Transverse colon (tissue), 4 donors: ENCODE measurements around the gene PHACTR3. TPM values are rescaled to one million over a fixed set of nuclear protein-coding genes. Genes with fewer than 3 reads are reported as not detected.

Source experiments
- DNase-seq: peaks from one replicate; pipeline ENCODE4 v3.0.0-alpha.2; 2019
- H3K27ac ChIP-seq, 4 donors: fragments of 200-600 bp; sonication (generic); 2 replicates each; pipeline ENCODE4 v1.5.1; 2016 to 2018; ENCODE audit warnings: inconsistent platforms in 4 of 4
- H3K27me3 ChIP-seq: fragments of 200-600 bp; sonication (generic); 2 replicates; pipeline ENCODE4 v1.5.1; 2017; ENCODE audit warnings: inconsistent platforms
- H3K36me3 ChIP-seq, 4 donors: fragments of 200-600 bp; sonication (generic); 2 replicates each; pipeline ENCODE4 v1.5.1; 2017 to 2019; ENCODE audit warnings: inconsistent platforms in 4 of 4
- H3K4me1 ChIP-seq, 4 donors: fragments of 200-600 bp; sonication (generic); 2 replicates each; pipeline ENCODE4 v1.5.1; 2017 to 2020; ENCODE audit warnings: inconsistent platforms in 4 of 4
- H3K4me3 ChIP-seq, 4 donors: fragments of 200-600 bp; sonication (generic); 1 replicate in 1 of 4; 2 replicates in 3 of 4; pipeline versions ENCODE4 v1.5.1 to v1.6.1; 2017 to 2019; ENCODE audit warnings: inconsistent platforms in 4 of 4
- H3K9me3 ChIP-seq, 2 donors: fragments of 200-600 bp; sonication (generic); 2 replicates each; pipeline ENCODE4 v1.5.1; 2017 to 2019; ENCODE audit warnings: inconsistent platforms in 2 of 2
- CTCF ChIP-seq, 5 experiments: fragments of 200-600 bp in 3 of 5; fragments of 450-650 bp in 2 of 5; sonication (generic) in 3 of 5; IDR thresholded peaks; 1 replicate in 2 of 5; 2 replicates in 3 of 5; pipeline ENCODE4 v1.5.1; 2016 to 2017; ENCODE audit warnings: antibody characterized with exemption in 5 of 5, inconsistent platforms in 3 of 5, mild to moderate bottlenecking in 2 of 5, moderate library complexity in 1 of 5
- EP300 ChIP-seq: sonication (generic); formaldehyde crosslinking; IDR thresholded peaks from one replicate; pipeline ENCODE4 v1.6.1; 2017; ENCODE audit warnings: antibody characterized with exemption, low read depth
- POLR2A ChIP-seq: fragments of 450-650 bp; IDR thresholded peaks from one replicate; pipeline ENCODE4 v1.6.1; 2016; ENCODE audit warnings: antibody characterized with exemption, mild to moderate bottlenecking, moderate library complexity
- POLR2AphosphoS5 ChIP-seq, 3 donors: sonication (generic); formaldehyde crosslinking; IDR thresholded peaks; one replicate each; pipeline ENCODE4 v1.6.1; 2016; ENCODE audit warnings: antibody characterized with exemption in 3 of 3
- WGBS, 2 donors: methylation state at CpG; one replicate each; pipeline ENCODE4 v1.1.5; 2018; ENCODE audit warnings: low coverage in 1 of 2; 5-methylcytosine and 5-hydroxymethylcytosine counted together
- in situ Hi-C, 4 donors: fragments of 200-750 bp; cut with MboI; loops; one replicate each; pipeline versions ENCODE4 v1.15.0 to v1.15.1; 2017; ENCODE audit warnings: low sequenced_read_pairs in 3 of 4, low pct_ligation_motif_present in 1 of 4, low pct_unique_long_range_greater_than_20kb in 1 of 4
- intact Hi-C: fragments of 100-400 bp; cut with DNase I; formaldehyde crosslinking; loops from one replicate; pipeline ENCODE4 v1.15.1; 2023; ENCODE audit warnings: low total_unique reads
- total RNA-seq, 4 donors: library from RNA; depleted of rRNA; stranded (reverse); fragments of >200 nt; gene quantifications; one replicate each; pipeline ENCODE4 v1.1.0, GENCODE V29; 2016

Gene PHACTR3
- total RNA-seq, 4 donors from 2014 or later = 1.6 to 7.1 (median 5.6) TPM

- TF ChIP-seq POLR2AphosphoS5 (IDR thresholded peaks at IDR 0.05) = no peak
- no peak for TF ChIP-seq POLR2A
- TF ChIP-seq EP300 = no peak
- TF ChIP-seq CTCF (IDR thresholded peaks at IDR 0.05) = no peak
- Histone ChIP-seq H3K36me3 (no peaks in the 10 kb centered on the region), H3K4me3 (no peak overlapping the region), H3K27ac (no peak overlapping the region), H3K27me3 (peaks cover 21% of the 10 kb centered on the region), H3K4me1 (no peaks in the 10 kb centered on the region), H3K9me3 (no peaks in the 10 kb centered on the region)
- DNase-seq = no peak
- in situ Hi-C loops (loop anchor here in 3 of 4 donors (10.0 to 25.0 kb wide), 3 partner anchors 148 to 166 kb away; no protein-coding TSS in a partner anchor), intact Hi-C loops (no loop called here)
- WGBS, 2 donors = 72% methylated on average over 5 of the region's 5 CpGs; no CpG with 5 or more reads in 1 of the 2 donors
Measured at GRCh38 chr20:59596690-59597089, 7.7 kb upstream of the PHACTR3 start.

DNA sequence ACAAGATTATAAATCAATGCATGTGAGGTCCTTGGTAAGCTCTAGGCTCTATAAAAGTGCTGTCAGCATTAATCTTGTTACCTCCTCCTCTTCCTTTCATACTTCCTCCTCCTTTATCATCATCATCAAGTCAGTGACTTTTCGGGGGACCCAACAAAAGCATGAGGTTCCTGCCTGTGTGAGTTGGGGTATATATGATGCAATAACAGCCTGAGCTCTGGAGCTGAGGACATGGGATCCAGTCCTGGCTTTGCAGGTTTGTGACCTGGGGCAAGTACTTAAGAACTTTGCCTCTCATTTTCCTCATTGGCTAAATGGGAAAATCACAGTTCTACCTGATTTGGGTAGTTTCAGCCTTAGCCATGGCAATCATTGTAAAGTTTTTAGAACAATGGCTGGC is 7.1 kb upstream of the PHACTR3 start:
- Histone ChIP-seq H3K27me3 (peaks cover 21% of the 10 kb centered on the region), H3K27ac (no peak overlapping the region), H3K36me3 (no peaks in the 10 kb centered on the region), H3K4me3 (no peak overlapping the region), H3K4me1 (no peaks in the 10 kb centered on the region), H3K9me3 (no peaks in the 10 kb centered on the region)
- WGBS, 2 donors = 43 to 70% methylated on average over 1 of the region's 1 CpG
- intact Hi-C loops (no loop called here), in situ Hi-C loops (loop anchor here in 3 of 4 donors (10.0 to 25.0 kb wide), 3 partner anchors 148 to 165 kb away; no protein-coding TSS in a partner anchor)
- DNase-seq = no peak
- TF ChIP-seq EP300 (no peak), CTCF (IDR thresholded peaks at IDR 0.05) (no peak), POLR2A (no peak), POLR2AphosphoS5 (IDR thresholded peaks at IDR 0.05) (no peak)

GRCh38 chr20:59598625-59599310 is 5.6 kb upstream of the PHACTR3 start:
- Histone ChIP-seq H3K4me3 (no peak overlapping the region), H3K27me3 (peaks cover 36% of the 10 kb centered on the region), H3K36me3 (no peaks in the 10 kb centered on the region), H3K9me3 (no peaks in the 10 kb centered on the region), H3K27ac (no peak overlapping the region), H3K4me1 (no peaks in the 10 kb centered on the region)
- intact Hi-C loops = no loop called here
- 9 to 28% methylated on average over 4 to 13 of the region's 13 CpGs for WGBS, 2 donors
- in situ Hi-C loops = loop anchor here in 3 of 4 donors (10.0 to 25.0 kb wide), 3 partner anchors 146 to 164 kb away; no protein-coding TSS in a partner anchor
- peak; percentile 23 for DNase-seq
- TF ChIP-seq POLR2A (no peak), EP300 (no peak), CTCF (IDR thresholded peaks at IDR 0.05) (peak; percentile 50 to 74 (median 67)), POLR2AphosphoS5 (IDR thresholded peaks at IDR 0.05) (no peak)

DNA sequence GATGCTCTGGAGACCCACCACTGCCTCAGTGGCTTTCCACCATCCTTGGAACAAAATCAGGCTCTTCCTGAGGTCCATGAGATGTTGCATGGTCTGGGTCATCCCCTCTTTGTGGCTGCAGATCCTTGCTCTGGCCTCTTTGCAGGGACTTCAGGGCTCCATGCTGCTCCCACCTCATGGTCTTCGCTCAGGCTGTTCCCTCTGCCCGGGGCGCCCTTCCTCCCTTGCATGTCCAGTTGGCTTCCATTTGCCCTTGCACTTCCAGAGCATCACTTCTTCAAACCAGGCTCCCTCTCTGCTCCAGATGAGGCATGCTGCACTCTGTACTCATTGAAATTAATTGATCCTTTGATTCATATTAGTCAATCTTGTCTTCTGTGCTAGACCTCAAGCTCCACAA is 4.4 kb upstream of the PHACTR3 start:
- Histone ChIP-seq H3K27ac (no peak overlapping the region), H3K36me3 (no peaks in the 10 kb centered on the region), H3K9me3 (no peaks in the 10 kb centered on the region), H3K4me1 (peaks cover under 1 to 6% (median 2%) of the 10 kb centered on the region in 4 donors), H3K27me3 (peaks cover 48% of the 10 kb centered on the region), H3K4me3 (no peak overlapping the region)
- 96% methylated on average over 3 of the region's 3 CpGs; no CpG with 5 or more reads in 1 of the 2 donors for WGBS, 2 donors
- in situ Hi-C loops (loop anchor here in 3 of 4 donors (10.0 to 25.0 kb wide), 3 partner anchors 145 to 162 kb away; no protein-coding TSS in a partner anchor), intact Hi-C loops (no loop called here)
- no peak for DNase-seq
- TF ChIP-seq POLR2AphosphoS5 (IDR thresholded peaks at IDR 0.05) = no peak
- no peak for TF ChIP-seq CTCF (IDR thresholded peaks at IDR 0.05)
- no peak for TF ChIP-seq POLR2A
- no peak for TF ChIP-seq EP300
